ENCODE results near the gene FGF19.

The FGF19 gene

GRCh38 chr11:69716099-69716498 lies 12.3 kb upstream of the FGF19 start:
- Histone ChIP-seq H3K4me1 (ENCODE audit: control insufficient read depth, low read length) (peaks cover 14% of the 10 kb centered on the region), H3K9me3 (ENCODE audit: control insufficient read depth, insufficient read depth, low read length) (no peaks in the 10 kb centered on the region), H3F3A (ENCODE audit: control insufficient read depth, insufficient read depth) (no peaks in the 10 kb centered on the region), H3K4me3 (ENCODE audit: low read length) (no peak overlapping the region), H3K27me3 (ENCODE audit: control insufficient read depth, low read length) (peaks cover 22% of the 10 kb centered on the region), H3K27ac (ENCODE audit: low read depth, low read length) (no peak overlapping the region), H3K4me2 (ENCODE audit: low read length) (no peak overlapping the region), H4K20me1 (ENCODE audit: control insufficient read depth, insufficient read depth, low read depth, low read length) (0 out of 2 replicates have a peak, but pooled peaks cover 5% of the 10 kb centered on the region), H3K79me2 (ENCODE audit: control insufficient read depth, low read length) (no peaks in the 10 kb centered on the region), H3K36me3 (ENCODE audit: control insufficient read depth, low read length) (no peaks in the 10 kb centered on the region), H3K9me2 (replicated peaks; ENCODE audit: control insufficient read depth, low read length) (no peaks in the 10 kb centered on the region)
- TF ChIP-seq, protein P1, sequence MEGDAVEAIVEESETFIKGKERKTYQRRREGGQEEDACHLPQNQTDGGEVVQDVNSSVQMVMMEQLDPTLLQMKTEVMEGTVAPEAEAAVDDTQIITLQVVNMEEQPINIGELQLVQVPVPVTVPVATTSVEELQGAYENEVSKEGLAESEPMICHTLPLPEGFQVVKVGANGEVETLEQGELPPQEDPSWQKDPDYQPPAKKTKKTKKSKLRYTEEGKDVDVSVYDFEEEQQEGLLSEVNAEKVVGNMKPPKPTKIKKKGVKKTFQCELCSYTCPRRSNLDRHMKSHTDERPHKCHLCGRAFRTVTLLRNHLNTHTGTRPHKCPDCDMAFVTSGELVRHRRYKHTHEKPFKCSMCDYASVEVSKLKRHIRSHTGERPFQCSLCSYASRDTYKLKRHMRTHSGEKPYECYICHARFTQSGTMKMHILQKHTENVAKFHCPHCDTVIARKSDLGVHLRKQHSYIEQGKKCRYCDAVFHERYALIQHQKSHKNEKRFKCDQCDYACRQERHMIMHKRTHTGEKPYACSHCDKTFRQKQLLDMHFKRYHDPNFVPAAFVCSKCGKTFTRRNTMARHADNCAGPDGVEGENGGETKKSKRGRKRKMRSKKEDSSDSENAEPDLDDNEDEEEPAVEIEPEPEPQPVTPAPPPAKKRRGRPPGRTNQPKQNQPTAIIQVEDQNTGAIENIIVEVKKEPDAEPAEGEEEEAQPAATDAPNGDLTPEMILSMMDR (IDR thresholded peaks at IDR 0.05; ENCODE audit: low read depth, low read length, poor library complexity, severe bottlenecking): no peak
- no peak for TF ChIP-seq EZH2phosphoT487 (IDR thresholded peaks at IDR 0.05; ENCODE audit: borderline replicate concordance, low read length)

DNA sequence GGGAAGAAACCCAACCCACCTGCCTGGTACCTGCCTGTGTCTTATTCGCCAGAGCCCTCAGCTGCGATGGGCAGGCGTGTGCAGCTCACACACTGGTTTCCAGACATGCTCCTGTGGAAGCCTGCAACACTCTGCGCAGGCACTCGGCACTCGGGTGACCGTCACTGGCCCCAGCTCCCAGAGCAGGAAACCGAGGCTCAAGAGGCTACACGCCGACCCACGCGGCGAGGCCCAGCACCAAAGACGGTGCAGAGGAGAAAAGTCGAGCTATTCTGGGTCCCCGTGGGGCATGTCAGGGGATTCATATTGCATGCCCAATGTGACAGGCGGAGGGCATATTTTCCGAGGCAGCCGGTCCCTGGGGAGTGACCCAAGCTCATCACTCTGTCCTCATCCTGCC lies 11.6 kb upstream of the FGF19 start:
- 0 out of 2 replicates have a peak, but pooled peaks cover 5% of the 10 kb centered on the region for H4K20me1 ChIP-seq (ENCODE audit: control insufficient read depth, insufficient read depth, low read depth, low read length)
- H3K4me2 ChIP-seq (ENCODE audit: low read length): no peak overlapping the region
- peaks cover 19% of the 10 kb centered on the region for H3K27me3 ChIP-seq (ENCODE audit: control insufficient read depth, low read length)

GRCh38 chr11:69711822-69712801 lies 8.3 kb upstream of the FGF19 start:
- H3K79me2 ChIP-seq (ENCODE audit: control insufficient read depth, low read length): no peaks in the 10 kb centered on the region
- peaks cover 10% of the 10 kb centered on the region for H3K4me1 ChIP-seq (ENCODE audit: control insufficient read depth, low read length)
- no peak overlapping the region for H3K4me3 ChIP-seq (ENCODE audit: low read length)
- no peaks in the 10 kb centered on the region for H3K9me2 ChIP-seq (replicated peaks; ENCODE audit: control insufficient read depth, low read length)
- TF ChIP-seq EZH2phosphoT487 (IDR thresholded peaks at IDR 0.05; ENCODE audit: borderline replicate concordance, low read length): no peak
- TF ChIP-seq, protein P1 (IDR thresholded peaks at IDR 0.05; ENCODE audit: low read depth, low read length, poor library complexity, severe bottlenecking): no peak
- no peaks in the 10 kb centered on the region for H3K9me3 ChIP-seq (ENCODE audit: control insufficient read depth, insufficient read depth, low read length)
- H3F3A ChIP-seq (ENCODE audit: control insufficient read depth, insufficient read depth): no peaks in the 10 kb centered on the region
- no peak overlapping the region for H3K27ac ChIP-seq (ENCODE audit: low read depth, low read length)
- no peaks in the 10 kb centered on the region for H4K20me1 ChIP-seq (ENCODE audit: control insufficient read depth, insufficient read depth, low read depth, low read length)
- H3K36me3 ChIP-seq (ENCODE audit: control insufficient read depth, low read length): no peaks in the 10 kb centered on the region
- H3K4me2 ChIP-seq (ENCODE audit: low read length): peak overlapping the region; percentile 20
- no peaks in the 10 kb centered on the region; the same call in 1 of the 2 replicates for H3K27me3 ChIP-seq (ENCODE audit: control insufficient read depth, low read length)

More for the DNA sequence above, 11.6 kb upstream of the FGF19 start:
- no peaks in the 10 kb centered on the region for H3F3A ChIP-seq (ENCODE audit: control insufficient read depth, insufficient read depth)
- H3K9me3 ChIP-seq (ENCODE audit: control insufficient read depth, insufficient read depth, low read length): no peaks in the 10 kb centered on the region
- H3K36me3 ChIP-seq (ENCODE audit: control insufficient read depth, low read length): no peaks in the 10 kb centered on the region
- H3K4me1 ChIP-seq (ENCODE audit: control insufficient read depth, low read length): peaks cover 14% of the 10 kb centered on the region
- H3K4me3 ChIP-seq (ENCODE audit: low read length): no peak overlapping the region
- no peak overlapping the region for H3K27ac ChIP-seq (ENCODE audit: low read depth, low read length)
- TF ChIP-seq EZH2phosphoT487 (IDR thresholded peaks at IDR 0.05; ENCODE audit: borderline replicate concordance, low read length): no peak
- TF ChIP-seq, protein P1 (IDR thresholded peaks at IDR 0.05; ENCODE audit: low read depth, low read length, poor library complexity, severe bottlenecking): no peak
- no peaks in the 10 kb centered on the region for H3K79me2 ChIP-seq (ENCODE audit: control insufficient read depth, low read length)
- H3K9me2 ChIP-seq (replicated peaks; ENCODE audit: control insufficient read depth, low read length): no peaks in the 10 kb centered on the region

Measured in DOHH2 (cell line).